NCI-H2227 (cell line): Measurements from ENCODE around the gene ZNF428.
"Not testable (repeated sequence)": the region's sequence is repeated elsewhere in the genome, so short reads cannot be mapped to it uniquely, and the experiment has no call there.

Source experiments
- DNase-seq: peaks from one replicate; lab custom pipeline; 2025; ENCODE audit not compliant: unreplicated experiment; lab: John Stamatoyannopoulos, UW

ZNF428 gene

DNA sequence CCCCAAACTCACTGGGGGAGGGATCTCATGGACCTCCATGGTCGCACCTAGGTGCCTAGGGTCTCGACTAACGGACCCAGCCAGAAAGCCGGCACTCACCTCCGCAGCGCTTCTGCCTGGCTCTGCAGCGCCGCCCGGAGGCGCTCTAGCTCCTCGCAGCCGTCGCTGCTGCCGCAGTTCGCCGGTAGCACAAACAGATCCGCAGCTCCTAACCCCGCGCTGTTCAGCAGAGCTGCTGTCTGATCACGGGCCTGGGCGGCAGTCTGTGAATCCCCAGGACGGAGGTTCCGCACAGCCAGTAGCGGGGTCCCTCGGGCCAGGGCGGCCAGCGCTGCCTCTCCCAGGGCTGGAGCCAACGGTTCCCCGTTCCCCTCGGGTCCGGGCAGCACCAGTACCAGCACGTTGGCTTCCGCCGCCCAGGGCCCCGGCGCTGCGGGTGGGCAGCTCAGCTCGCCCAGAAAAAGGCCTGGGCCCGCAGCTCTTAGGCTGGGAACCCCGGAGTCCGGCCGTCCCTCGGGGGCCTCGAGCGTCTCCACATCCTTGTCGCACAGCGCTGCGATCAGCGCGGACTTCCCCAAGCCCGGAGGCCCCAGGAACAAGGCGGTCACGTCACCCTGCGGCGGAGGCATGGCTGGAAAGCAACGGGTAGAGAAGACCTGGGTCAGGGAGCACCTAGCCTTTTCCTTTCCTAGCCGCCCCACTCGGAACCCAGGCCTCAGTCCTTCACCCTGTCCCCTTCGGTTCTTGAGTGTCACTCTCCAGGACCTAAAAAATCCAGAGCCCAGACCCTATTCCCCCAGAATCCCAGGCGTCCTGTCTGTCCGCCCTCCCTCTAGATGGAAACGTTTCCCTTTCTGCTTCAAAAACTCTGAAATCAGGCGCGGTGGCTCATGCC is 24.5 kb downstream of the ZNF428 start:
- peak; percentile 75 for DNase-seq

DNA sequence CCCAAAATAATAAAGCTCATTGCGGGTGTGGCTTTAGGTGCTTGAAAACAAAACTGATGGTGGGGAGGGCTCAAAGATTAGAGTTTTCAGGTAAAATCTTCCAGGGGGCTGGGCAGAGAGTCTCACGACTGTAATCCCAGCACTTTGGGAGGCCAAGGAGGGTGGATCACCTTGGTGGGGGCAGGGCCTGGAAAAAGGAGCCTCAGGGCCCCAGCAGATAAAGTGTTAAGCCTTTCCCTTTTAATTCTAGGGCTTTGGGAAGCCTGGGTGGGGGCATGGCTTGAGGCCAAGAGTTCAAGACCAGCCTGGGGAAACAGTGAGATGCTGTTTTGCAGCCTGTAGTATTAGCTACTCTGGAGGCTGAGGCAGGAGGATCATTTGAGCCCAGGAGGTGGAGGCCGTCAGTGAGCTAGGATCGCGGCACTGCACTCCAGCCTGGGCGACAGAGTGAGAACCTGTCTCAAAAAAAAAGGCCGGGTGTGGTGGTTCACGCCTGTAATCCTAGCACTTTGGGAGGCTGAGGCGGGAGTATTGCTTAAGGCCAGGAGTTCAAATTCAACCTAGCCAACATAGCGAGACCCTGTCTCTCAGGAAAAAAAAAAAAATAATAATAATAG is 25.2 kb downstream of the ZNF428 start:
- DNase-seq, result no peak

DNA sequence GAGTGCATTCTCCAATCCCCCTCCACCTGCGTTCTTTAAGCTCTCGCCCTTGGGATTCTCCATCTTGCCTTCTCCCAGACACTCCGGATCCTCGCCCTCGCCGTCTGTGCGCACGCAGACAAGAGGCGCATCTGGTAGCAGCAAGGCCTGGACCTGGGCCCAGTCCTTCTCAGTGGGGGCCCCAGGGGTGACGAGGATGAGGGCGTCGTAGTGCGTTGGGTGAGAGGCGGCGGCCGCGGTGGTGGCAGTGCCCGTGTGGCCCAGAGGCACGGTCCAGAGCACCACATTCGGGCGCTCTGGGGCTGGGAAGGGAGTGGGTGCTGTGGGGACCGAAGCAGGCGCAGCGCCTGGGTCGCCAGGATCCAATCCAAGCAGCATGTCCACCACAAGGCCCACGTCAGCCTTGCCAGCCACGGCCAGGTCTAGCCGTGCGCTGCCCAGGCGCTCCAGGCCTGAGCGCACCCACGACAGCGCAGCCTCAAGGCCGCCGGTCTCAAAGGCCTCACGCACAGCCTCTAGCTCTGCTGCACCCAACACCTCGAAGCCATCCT is 26.6 kb downstream of the ZNF428 start:
- no peak for DNase-seq

DNA sequence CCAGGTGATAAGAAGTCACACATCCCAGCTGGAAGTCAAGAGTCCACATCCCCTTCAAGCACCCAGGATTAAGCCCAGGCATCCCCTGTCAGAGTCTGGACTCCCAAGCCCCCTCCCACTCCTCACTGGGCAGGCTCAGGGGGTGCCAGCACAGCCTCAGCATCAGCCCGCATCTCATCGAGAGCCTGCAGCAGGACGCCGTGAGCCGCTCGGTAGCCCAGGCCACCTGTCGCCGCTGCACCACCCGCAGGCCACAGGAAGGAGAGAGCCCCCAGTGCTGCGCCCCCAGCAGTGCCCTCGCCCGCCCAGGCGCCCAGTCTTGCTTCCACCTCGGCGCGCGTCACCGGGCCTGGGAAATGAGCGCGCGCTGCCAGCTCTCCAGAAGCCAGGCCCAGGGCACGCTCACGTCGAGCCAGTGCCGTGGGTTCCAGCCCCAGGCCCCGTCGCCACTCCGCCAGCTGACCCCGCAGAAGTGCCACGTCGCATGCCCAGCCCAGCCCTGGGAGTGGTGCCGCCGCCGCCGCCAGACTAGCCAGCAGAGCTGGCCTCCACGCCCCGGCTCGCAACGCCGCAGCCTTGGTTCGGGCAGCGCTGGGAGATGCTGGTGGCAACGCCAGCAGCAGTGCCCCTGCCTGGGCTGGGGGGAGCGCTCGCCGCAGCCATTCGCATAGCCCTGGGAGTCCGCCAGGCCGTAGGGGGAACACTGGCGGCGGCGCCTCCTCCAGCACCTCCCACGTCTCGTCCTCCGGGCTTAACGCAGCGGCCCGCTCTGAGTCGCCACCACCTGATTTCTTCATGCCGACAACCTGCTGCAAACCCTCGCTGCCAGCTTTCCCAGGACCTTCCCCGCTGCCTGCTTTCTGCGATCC is 27.3 kb downstream of the ZNF428 start:
- DNase-seq, result no peak

DNA sequence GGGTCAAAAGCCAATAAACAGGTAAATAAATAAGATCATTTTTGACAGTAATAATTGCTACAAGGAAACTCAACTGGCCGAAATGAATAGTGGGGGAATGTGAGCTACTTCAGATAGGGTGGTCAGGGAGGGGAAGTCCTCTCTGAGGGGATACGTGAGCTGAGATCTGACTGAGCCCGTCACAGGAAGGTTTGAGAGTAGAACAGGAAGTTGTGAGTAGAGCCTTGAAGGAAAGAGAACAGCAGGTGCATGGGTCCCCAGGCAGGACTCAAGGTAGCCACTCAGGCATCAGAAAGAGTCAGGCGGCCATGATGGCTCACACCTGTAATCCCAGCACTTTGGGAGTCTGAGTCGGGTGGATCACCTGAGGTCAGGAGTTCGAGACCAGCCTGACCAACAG is 29.8 kb downstream of the ZNF428 start:
- no peak for DNase-seq

DNA sequence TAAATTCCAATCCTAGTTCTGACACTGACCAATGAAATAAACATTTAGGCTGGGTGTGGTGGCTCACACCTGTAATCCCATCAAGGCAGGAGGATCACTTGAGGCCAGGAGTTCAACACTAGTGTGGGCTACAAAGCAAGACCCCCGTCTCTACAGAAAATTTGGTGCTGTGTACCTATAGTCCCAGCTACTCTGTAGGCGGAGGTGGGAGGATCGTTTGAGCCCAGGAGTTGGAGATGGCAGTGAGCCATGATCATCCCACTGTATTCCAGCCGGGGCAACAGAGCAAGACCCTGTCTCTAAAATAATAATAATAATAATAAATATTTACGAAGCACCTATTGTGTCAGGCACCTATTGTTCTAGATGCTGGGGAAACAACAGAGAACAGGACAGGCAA is 30.2 kb downstream of the ZNF428 start:
- no peak for DNase-seq

DNA sequence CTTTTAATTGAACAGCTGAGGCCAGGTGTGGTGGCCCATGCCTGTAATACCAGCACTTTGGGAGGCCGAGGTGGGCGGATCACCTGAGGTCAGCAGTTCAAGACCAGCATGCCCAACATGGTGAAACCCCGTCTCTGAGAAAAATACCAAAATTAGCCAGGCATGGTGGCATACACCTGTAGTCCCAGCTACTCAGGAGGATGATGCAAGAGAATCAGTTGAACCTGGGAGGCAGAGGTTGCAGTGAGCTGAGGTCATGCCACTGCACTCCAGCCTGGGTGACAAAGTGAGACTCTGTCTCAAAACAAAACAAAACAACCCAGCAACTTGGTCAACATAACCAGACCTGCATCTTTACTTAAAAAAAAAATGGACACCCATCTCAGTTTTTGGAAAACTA is 32.4 kb downstream of the ZNF428 start:
- DNase-seq, result not testable (repeated sequence)

DNA sequence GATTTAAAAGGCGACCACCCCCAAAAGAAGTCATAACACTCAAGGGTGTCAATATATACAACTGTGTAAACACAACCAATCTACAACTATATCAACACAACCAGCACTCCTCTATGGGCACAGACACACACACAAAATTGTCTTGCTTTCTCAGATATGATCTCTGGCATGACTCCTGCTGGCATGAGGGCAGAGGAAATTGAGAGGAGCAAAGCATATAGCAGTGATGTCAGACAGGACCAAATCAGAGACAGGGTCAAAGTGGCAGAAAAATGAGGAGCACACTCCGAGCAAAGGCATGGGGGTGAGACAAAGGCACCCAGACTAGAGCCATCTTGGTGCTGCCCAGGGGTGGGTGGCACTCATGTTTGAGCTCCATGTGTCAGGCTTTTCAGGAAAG is 33.1 kb downstream of the ZNF428 start:
- DNase-seq, result no peak

DNA sequence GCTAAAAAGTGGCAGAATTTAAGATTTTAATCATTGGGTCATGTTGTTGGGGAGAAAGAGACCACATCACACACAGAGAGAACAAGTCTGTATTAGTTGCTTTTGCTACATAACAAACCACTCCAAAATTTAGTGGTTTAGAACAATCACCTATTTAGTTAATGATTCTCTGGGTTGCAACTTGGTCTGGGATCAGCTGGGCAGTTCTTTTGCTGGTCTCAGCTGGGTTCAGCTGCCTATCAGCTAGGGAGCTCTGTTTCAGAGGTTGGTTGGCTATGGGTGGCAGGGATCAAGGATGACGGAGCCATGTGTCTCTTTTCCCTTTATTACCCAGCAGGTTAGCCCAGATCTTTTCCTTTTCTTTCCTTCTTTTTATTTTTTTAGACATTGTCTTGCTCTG is 34.9 kb downstream of the ZNF428 start:
- DNase-seq, result no peak

DNA sequence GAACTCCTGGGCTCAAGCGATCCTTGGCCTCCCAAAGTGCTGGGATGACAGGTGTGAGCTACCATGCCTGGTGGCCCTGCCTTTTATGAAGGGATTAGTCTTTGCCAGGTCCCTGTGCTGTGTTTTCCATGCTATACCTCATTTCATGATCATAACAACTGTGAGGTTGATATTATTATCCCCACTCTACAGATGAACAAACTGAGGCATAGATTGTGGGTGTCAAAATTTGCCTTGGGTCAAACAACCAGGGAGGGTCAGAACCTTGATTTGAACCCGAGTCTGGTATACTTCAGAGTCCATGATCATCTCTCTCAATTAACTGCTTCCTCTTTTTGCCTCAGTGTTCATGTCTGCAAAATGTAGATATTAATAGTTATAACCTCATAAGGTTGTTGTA is 36.9 kb downstream of the ZNF428 start:
- DNase-seq, result no peak

DNA sequence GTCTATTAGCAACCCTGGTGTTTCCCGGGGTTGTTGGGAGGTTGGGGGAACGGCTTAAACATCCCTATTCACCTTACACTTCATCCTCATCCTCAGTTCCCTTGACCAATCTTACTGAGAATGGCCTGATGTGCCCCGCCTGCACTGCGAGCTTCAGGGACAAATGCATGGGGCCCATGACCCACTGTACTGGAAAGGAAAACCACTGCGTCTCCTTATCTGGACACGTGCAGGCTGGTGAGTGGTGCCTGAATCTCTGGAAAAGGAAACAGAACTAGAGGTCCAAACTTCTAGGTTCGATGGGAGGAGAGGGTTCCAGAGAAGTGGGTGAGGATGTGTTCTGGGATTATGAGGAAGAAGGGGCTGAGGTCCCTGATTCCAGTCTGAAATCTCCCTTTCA is 38.0 kb downstream of the ZNF428 start:
- DNase-seq, result no peak

DNA sequence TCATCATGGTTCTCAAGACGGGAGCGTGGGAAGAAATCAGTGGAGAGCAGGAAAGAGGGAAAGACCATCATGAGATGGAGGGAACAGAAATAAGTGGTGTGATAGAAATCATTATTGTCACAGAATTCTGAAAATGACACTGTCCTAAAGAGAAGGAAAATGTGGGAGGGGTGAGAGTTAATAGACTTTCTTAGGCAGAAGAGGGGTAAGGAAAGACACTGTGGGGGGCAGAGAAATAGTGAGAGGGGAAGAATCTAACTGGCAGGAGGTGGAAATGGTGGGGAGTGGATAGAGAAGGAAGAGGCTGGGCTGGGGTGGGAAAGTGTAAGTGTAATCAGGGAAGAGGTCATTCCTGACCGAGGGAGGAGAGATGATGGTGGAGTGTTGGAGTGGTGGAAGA is 40.6 kb downstream of the ZNF428 start:
- DNase-seq, result no peak

DNA sequence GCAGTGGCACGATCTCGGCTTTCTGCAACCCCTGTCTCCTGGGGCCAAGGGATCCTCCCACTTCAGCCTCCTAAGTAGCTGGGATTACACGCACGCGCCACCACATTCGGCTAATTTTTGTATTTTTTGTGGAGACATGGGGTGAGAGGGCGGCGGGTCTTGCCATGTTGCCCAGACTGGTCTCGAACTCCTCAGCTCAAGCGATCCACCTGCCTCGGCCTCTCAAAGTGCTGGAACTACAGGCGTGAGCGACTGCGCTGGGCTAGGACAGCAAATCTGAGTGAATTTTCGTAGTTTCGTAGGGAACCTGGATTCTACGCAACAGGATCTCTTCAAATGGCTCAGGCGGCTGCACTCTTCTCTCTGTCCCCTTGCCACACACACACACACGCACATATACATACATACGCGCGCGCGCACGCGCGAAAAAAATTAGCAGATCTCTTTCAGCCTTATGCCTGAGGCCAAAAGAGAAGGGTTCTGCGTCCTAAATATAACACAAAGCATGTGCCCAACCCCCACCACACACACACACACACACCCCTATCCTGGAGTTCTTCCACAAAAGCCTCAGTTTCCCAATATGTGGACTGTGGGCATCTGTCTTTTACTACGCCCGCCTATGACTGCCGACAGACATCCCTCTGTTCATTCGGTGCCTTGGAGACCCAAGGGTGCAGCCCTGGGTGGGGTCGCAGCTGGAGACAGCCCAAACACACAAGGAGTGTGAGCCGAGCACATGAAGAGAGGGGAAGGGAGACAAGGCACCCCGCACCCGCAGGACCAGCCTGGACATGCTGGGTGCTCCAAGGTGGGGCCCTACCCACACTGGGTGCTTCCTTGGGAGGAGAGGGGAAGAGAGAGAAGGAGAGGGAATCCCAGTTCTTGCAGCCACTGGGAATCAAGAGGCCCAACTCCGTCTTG is 43.2 kb downstream of the ZNF428 start:
- DNase-seq, result peak; percentile 82

DNA sequence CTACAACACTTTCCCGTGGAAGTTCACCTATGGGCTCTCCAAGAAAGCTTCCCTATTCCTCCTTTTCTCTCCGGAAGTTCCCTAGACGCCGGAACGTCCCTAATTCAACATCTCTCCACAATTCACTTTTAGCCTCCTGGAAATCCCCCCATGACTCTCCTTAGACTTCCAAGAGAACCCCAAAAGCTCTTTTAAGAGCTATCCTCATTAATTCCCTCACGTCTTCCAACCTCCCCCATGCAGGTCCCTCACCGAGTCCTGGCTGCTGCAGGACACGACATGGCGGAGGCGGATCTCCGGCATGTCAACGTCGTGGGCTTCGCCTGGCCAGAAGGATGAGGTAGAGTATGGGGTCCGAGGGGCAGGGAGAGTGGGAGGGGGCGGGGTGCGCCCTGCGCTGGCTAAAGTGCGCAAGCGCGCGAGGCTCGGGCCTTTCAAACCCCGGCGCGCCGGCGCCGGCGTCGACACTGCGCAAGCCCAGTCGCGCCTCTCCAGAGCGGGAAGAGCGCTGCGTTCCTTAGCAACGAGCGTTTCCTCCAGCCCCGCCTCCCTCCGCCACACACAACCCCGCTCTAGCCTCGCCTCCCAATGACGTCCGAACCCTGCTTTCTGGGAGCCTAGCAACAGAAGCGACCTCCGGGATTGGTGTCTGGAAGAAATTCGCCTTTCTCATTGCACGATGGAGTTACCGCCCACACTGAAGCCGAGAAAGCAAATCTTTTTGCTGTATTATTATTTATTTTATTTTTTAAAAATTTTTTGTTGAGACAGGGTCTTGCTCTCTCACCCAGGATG is 44.1 kb downstream of the ZNF428 start, which contains the start of the genes PINLYP and XRCC1:
PINLYP (plus strand) TSS at position 646 of the 795 bp plus-strand sequence. CDS start 1,391 bp downstream, outside the sequence.
XRCC1 (minus strand) TSS at position 372 of the 795 bp plus-strand sequence; CDS start at position 303, 69 bp downstream.
- peak; percentile 97 for DNase-seq

DNA sequence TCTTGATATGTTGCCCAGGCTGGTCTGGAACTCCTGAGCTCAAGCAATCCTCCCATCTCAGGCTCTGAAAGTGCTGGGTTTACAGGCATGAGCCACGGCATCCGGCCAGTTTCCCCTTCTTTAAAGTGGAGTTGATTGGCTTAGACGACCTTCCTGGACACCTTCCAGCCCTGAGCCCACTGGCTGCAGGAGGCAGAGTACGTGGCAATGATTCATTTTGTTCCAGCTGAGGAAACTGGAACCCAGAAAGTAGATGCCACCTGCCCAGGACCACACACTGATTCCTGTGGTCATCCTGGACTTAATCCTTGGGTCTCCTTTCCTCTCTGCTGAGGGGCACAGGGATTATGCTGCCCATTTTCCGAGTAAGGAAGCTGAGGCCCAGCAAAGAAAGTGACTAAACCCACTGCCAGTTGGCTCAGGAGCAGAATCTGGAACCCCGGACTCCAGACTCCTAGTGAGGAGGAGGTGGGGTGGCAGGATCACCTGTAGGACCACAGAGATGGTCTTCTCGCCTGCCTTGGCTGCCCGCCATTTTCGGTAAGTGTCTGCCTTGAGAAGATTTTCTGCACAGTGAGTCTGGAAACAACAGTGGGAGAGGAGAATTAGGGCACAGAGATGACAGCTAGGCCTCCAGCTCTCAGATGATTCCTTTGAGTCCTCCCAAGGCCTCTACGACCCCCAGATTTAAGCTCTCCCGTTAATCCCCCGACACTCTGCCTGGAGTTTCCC is 44.8 kb downstream of the ZNF428 start:
- DNase-seq, result no peak

DNA sequence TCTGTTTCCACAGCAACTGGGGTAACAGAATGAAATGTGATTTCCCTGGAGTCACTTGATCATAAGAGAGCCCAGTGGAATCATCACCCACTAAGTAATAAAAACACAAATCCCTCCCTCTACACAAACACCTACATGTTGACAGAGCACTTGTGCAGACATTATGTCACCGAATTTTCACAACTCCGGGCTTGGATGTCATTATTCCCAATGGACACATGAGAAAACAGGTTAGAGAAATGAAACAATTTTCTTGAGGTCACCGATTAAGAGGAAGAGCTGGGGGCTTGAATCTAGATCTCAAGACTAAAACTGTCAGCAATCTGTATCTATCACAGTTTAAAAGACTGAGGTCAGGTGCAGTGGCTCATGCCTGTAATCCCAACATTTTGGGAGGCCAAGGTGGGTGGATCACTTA is 47.2 kb downstream of the ZNF428 start:
- DNase-seq, result no peak

DNA sequence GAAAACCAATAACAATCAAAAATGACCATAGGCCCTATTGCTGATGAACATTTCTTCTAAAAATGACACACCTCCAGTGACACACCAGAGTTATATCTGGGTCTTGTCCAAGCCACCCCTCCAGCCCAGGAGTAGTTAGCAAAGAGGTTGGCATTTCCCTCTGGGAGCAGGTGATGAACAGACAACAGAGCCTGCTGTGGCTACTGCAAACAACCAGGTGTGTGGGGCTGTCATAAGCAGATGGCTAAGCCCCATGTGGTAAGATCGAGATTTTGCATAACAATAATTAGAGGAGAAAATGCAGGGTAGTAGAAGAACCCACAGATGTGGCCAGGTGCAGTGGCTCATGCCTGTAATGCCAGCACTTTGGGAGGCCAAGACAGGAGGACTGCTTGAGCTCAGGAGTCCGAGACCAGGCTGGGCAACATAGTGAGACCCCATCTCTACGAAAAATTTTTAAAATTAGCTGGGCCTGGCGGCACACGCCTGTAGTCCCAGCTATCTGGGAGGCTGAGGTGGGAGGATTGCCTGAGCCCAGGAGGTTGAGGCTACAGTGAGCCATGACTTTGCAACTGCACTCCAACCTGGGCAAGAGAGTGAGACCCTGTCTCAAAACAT is 49.1 kb downstream of the ZNF428 start:
- DNase-seq, result no peak

DNA sequence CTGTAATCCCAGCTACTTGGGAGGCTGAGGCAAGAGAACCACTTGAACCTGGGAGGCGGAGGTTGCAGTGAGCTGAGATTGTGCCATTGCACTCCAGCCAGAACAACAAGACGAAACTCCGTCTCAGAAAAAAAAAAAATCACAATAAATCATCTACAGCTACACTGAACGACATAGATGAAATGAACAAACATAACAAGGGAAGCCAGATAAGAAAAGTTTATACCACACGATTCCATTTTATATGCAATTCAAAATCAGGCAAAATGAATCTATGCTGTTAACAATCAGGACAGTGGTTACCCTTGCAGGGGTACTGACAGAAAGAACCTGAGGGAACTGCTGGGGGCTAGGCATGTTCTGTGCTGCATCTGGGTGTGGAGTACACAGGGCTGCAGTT is 49.8 kb downstream of the ZNF428 start:
- DNase-seq, result no peak
